Fibroblast of the aortic adventitia (primary cell): Measurements from ENCODE around the gene URGCP. TPM values are rescaled to one million over a fixed set of nuclear protein-coding genes. Genes with fewer than 3 reads are reported as not detected.

Experiments
- DNase-seq: peaks from one replicate; pipeline ENCODE4 v3.0.0-alpha.2; 2010; ENCODE audit warnings: low read depth
- H3K4me3 ChIP-seq: 2 replicates; pipeline ENCODE4 v1.5.1; 2011; ENCODE audit warnings: low read depth, mild to moderate bottlenecking, control low read depth, low read length, moderate library complexity
- total RNA-seq: library from RNA; depleted of rRNA; stranded (reverse); fragments of >200 nt; gene quantifications from 2 replicates; pipeline ENCODE4 v1.2.3, GENCODE V29; 2012; ENCODE audit warnings: low replicate concordance
- TF ChIP-seq, protein P1 (sequence below): IDR thresholded peaks from 2 replicates; pipeline ENCODE4 v1.5.1; 2011; ENCODE audit warnings: mild to moderate bottlenecking, low read length, control low read depth, inconsistent platforms; ENCODE audit not compliant: insufficient read depth

Gene URGCP
- total RNA-seq, 1 donor: 24.7 TPM

GRCh38 chr7:43851805-43852204 lies 54.6 kb downstream of the URGCP start:
- no peak overlapping the region for H3K4me3 ChIP-seq
- no peak for DNase-seq
- TF ChIP-seq, protein P1, sequence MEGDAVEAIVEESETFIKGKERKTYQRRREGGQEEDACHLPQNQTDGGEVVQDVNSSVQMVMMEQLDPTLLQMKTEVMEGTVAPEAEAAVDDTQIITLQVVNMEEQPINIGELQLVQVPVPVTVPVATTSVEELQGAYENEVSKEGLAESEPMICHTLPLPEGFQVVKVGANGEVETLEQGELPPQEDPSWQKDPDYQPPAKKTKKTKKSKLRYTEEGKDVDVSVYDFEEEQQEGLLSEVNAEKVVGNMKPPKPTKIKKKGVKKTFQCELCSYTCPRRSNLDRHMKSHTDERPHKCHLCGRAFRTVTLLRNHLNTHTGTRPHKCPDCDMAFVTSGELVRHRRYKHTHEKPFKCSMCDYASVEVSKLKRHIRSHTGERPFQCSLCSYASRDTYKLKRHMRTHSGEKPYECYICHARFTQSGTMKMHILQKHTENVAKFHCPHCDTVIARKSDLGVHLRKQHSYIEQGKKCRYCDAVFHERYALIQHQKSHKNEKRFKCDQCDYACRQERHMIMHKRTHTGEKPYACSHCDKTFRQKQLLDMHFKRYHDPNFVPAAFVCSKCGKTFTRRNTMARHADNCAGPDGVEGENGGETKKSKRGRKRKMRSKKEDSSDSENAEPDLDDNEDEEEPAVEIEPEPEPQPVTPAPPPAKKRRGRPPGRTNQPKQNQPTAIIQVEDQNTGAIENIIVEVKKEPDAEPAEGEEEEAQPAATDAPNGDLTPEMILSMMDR: no peak

DNA sequence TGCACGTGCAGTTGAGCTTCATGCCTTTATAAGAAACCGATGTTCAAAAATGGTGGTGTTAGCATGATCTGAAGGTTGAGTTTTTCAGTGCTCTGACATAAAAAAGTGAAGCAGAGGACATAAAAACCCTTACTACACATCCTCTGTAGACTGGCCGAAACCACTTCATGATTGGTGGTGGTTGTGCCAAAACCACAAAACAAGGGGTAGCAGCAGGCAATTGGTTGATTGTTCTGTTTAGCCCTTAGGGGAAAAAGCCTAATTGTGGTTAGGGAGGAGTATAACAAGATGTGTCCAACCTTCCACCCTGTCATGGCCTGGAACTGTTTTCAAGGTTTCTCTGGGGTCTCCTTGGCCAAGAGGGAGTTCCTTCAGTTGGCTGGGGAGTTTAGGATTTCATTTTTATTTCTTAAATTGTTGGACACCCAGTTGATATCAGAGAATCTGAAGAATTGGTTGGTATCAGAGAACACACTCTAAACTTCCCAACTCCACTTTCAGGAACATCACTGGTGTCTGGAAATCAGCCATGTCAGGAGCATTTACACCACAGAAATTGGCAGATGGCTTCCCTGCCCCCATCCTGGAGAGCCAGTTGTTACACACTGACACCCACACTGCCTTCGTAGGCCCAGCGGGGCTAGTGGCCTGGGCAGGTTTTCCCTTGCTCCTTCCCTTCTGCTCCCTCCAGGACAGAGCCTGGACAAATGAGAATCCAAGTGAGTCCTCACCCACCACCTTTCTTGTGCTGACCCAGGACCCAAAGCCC lies 55.9 kb downstream of the URGCP start:
- no peak for DNase-seq
- TF ChIP-seq, protein P1: no peak
- no peak overlapping the region for H3K4me3 ChIP-seq

DNA sequence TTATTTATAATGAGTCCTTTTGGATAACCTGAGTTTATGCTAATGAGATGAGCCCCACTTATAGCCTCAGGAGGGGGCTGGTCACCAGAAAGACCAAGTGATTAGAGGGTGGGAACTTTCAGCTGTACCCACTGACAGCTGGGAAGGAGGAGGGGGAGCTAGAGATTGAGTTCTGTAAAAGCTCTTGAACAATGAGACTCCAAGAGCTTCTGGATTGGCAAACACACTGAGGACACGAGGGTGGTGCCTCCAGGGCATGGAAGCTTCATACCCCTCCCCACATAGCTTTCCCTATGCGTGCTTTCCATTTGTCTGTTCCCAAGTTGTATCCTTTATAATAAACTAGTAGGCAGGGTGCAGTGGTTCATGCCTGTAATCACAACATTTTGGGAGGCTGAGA lies 57.3 kb downstream of the URGCP start:
- TF ChIP-seq, protein P1: no peak
- H3K4me3 ChIP-seq: no peak overlapping the region
- DNase-seq: no peak

- DNase-seq: no peak
Measured at GRCh38 chr7:43847496-43847895, 58.9 kb downstream of the URGCP start.

GRCh38 chr7:43844662-43845061 lies 61.7 kb downstream of the URGCP start:
- TF ChIP-seq, protein P1: no peak
- no peak overlapping the region for H3K4me3 ChIP-seq
- no peak for DNase-seq

More at GRCh38 chr7:43847496-43847895, 58.9 kb downstream of the URGCP start:
- TF ChIP-seq, protein P1: no peak
- no peak overlapping the region for H3K4me3 ChIP-seq

- H3K4me3 ChIP-seq: no peak overlapping the region
- TF ChIP-seq, protein P1: no peak
- no peak for DNase-seq
Measured at GRCh38 chr7:43844257-43844656, 62.1 kb downstream of the URGCP start.
